ENCODE data around the gene PSD.

Gene PSD

GRCh38 chr10:102392306-102392705 is 26.3 kb downstream of the PSD start:
- TF ChIP-seq CTCF (IDR thresholded peaks at IDR 0.05; ENCODE audit: low read depth, low read length, missing control alignments): no peak
- no peak overlapping the region for H3K4me3 ChIP-seq (replicated peaks; ENCODE audit: low read depth, low read length)
- no peak for DNase-seq (ENCODE audit: extremely low read depth, low read depth)

- no peak for TF ChIP-seq CTCF (IDR thresholded peaks at IDR 0.05; ENCODE audit: low read depth, low read length, missing control alignments)
- H3K4me3 ChIP-seq (replicated peaks; ENCODE audit: low read depth, low read length): no peak overlapping the region
- DNase-seq (ENCODE audit: extremely low read depth, low read depth): no peak
These were observed 28.7 kb downstream of the PSD start for GRCh38 chr10:102389894-102390293.

- H3K4me3 ChIP-seq (replicated peaks; ENCODE audit: low read depth, low read length): no peak overlapping the region
- no peak for TF ChIP-seq CTCF (IDR thresholded peaks at IDR 0.05; ENCODE audit: low read depth, low read length, missing control alignments)
- DNase-seq (ENCODE audit: extremely low read depth, low read depth): no peak
These were observed 33.8 kb downstream of the PSD start for GRCh38 chr10:102384606-102385429.

- TF ChIP-seq CTCF (IDR thresholded peaks at IDR 0.05; ENCODE audit: low read depth, low read length, missing control alignments): peak; percentile 36
- no peak for DNase-seq (ENCODE audit: extremely low read depth, low read depth)
These were observed 34.5 kb downstream of the PSD start for GRCh38 chr10:102384053-102384452.

GRCh38 chr10:102382871-102383270 is 35.7 kb downstream of the PSD start:
- H3K4me3 ChIP-seq (replicated peaks; ENCODE audit: low read depth, low read length): no peak overlapping the region
- DNase-seq (ENCODE audit: extremely low read depth, low read depth): no peak
- no peak for TF ChIP-seq CTCF (IDR thresholded peaks at IDR 0.05; ENCODE audit: low read depth, low read length, missing control alignments)

More at GRCh38 chr10:102384053-102384452, 34.5 kb downstream of the PSD start:
- H3K4me3 ChIP-seq (replicated peaks; ENCODE audit: low read depth, low read length): no peak overlapping the region

GRCh38 chr10:102381983-102382382 is 36.6 kb downstream of the PSD start:
- no peak for DNase-seq (ENCODE audit: extremely low read depth, low read depth)
- TF ChIP-seq CTCF (IDR thresholded peaks at IDR 0.05; ENCODE audit: low read depth, low read length, missing control alignments): no peak
- H3K4me3 ChIP-seq (replicated peaks; ENCODE audit: low read depth, low read length): no peak overlapping the region
